ENCODE data around the gene LSR. TPM values are rescaled to one million over a fixed set of nuclear protein-coding genes. Genes with fewer than 3 reads are reported as not detected.

Gene LSR
- total RNA-seq, 1 donor from 2014 or later: 11.3 TPM

- DNase-seq (ENCODE audit: low read depth) (no peak), FAIRE-seq (peak; percentile 52)
- TF ChIP-seq CTCF (IDR thresholded peaks at IDR 0.05; ENCODE audit: insufficient read depth, low read length, severe bottlenecking): no peak
- H3K27me3 ChIP-seq (ENCODE audit: control insufficient read depth, insufficient read depth, low read length): no peaks in the 10 kb centered on the region
- H3K36me3 ChIP-seq (ENCODE audit: control insufficient read depth, insufficient read depth, low read length): no peaks in the 10 kb centered on the region
- H3K4me3 ChIP-seq (ENCODE audit: low read depth, low read length): no peak overlapping the region
Measured at GRCh38 chr19:35304036-35304435, 55.2 kb downstream of the LSR start.

GRCh38 chr19:35305181-35305580, 56.4 kb downstream of the LSR start:
- FAIRE-seq (no peak), DNase-seq (ENCODE audit: low read depth) (no peak)
- H3K36me3 ChIP-seq (ENCODE audit: control insufficient read depth, insufficient read depth, low read length): no peaks in the 10 kb centered on the region
- no peaks in the 10 kb centered on the region for H3K27me3 ChIP-seq (ENCODE audit: control insufficient read depth, insufficient read depth, low read length)
- no peak overlapping the region for H3K4me3 ChIP-seq (ENCODE audit: low read depth, low read length)
- no peak for TF ChIP-seq CTCF (IDR thresholded peaks at IDR 0.05; ENCODE audit: insufficient read depth, low read length, severe bottlenecking)

- DNase-seq (ENCODE audit: low read depth) (peak; percentile 12), FAIRE-seq (no peak)
- H3K36me3 ChIP-seq (ENCODE audit: control insufficient read depth, insufficient read depth, low read length): no peaks in the 10 kb centered on the region
- H3K27me3 ChIP-seq (ENCODE audit: control insufficient read depth, insufficient read depth, low read length): no peaks in the 10 kb centered on the region
- peak; percentile 18 for TF ChIP-seq CTCF (IDR thresholded peaks at IDR 0.05; ENCODE audit: insufficient read depth, low read length, severe bottlenecking)
- no peak overlapping the region for H3K4me3 ChIP-seq (ENCODE audit: low read depth, low read length)
Measured at GRCh38 chr19:35306473-35307246, 57.9 kb downstream of the LSR start.

- H3K27me3 ChIP-seq (ENCODE audit: control insufficient read depth, insufficient read depth, low read length): no peaks in the 10 kb centered on the region
- DNase-seq (ENCODE audit: low read depth) (no peak), FAIRE-seq (no peak)
- TF ChIP-seq CTCF (IDR thresholded peaks at IDR 0.05; ENCODE audit: insufficient read depth, low read length, severe bottlenecking): no peak
- H3K36me3 ChIP-seq (ENCODE audit: control insufficient read depth, insufficient read depth, low read length): no peaks in the 10 kb centered on the region
- H3K4me3 ChIP-seq (ENCODE audit: low read depth, low read length): no peak overlapping the region
Measured at GRCh38 chr19:35307931-35308330, 59.1 kb downstream of the LSR start.

- no peak for TF ChIP-seq CTCF (IDR thresholded peaks at IDR 0.05; ENCODE audit: insufficient read depth, low read length, severe bottlenecking)
- no peak overlapping the region for H3K4me3 ChIP-seq (ENCODE audit: low read depth, low read length)
- no peaks in the 10 kb centered on the region for H3K27me3 ChIP-seq (ENCODE audit: control insufficient read depth, insufficient read depth, low read length)
- H3K36me3 ChIP-seq (ENCODE audit: control insufficient read depth, insufficient read depth, low read length): no peaks in the 10 kb centered on the region
- FAIRE-seq (no peak), DNase-seq (ENCODE audit: low read depth) (no peak)
Measured at GRCh38 chr19:35308910-35309309, 60.1 kb downstream of the LSR start.
